Non-pigmented ciliary epithelial cell (primary cell): Measurements from ENCODE around the gene MPO.

ENCODE experiments used
- DNase-seq: peaks from one replicate; pipeline ENCODE4 v3.0.0-alpha.2; 2010; ENCODE audit warnings: low read depth

MPO gene

GRCh38 chr17:58264407-58265103 is 16.2 kb downstream of the MPO start:
- DNase-seq, result no peak

DNA sequence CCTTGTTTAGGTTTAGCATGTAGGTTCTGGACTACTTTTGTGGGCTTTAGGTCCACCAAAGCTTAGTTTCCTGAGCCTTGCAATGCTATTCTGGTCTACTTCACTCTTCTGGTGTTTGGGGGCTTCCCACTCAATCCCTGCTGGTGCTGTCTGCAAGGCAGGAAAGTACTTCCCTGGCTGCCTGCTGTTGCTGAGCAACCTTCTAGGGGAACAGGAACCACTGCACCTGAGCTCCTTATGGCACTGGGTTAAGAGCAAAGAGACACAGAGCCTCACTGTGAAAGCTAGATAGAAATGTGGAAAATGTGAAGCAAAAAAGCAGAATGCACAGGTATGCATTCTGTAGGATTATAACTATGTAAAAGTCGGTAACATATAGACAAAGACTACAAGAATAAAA is 17.0 kb downstream of the MPO start:
- DNase-seq, result no peak

GRCh38 chr17:58262149-58262548 is 18.6 kb downstream of the MPO start:
- no peak for DNase-seq

GRCh38 chr17:58254803-58255202 is 25.9 kb downstream of the MPO start:
- no peak for DNase-seq

GRCh38 chr17:58253082-58253481 is 27.7 kb downstream of the MPO start:
- DNase-seq, result no peak

- DNase-seq, result no peak
These were observed 28.6 kb downstream of the MPO start for GRCh38 chr17:58252141-58252540.

DNA sequence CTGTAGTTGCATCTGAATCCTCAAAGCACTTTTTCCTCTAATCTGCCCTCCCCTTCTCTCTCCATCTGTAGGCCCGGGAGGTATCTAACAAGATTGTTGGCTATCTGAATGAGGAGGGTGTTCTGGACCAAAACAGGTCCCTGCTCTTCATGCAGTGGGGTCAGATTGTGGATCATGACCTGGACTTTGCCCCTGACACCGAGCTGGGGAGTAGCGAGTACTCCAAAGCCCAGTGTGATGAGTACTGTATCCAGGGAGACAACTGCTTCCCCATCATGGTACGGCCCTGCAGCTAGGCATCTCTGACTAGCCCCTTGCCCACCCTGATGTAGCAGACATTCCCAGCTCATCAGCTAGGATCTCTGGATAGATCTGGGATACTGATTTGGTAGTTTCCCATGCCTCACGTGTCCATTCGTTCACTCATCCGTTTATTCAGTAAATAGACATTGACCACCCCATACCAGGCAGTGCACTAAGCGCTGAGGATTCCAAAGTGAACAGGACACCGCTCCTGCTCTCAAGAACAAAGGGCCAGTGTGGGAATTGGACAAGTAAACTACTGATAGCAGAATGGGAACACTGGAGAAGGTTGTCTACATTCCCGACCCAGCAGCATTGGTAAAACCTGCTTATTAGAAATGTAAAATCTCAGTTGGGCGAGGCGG is 30.3 kb downstream of the MPO start:
- DNase-seq, result no peak

- no peak for DNase-seq
These were observed 31.2 kb downstream of the MPO start for GRCh38 chr17:58249270-58250133.

DNA sequence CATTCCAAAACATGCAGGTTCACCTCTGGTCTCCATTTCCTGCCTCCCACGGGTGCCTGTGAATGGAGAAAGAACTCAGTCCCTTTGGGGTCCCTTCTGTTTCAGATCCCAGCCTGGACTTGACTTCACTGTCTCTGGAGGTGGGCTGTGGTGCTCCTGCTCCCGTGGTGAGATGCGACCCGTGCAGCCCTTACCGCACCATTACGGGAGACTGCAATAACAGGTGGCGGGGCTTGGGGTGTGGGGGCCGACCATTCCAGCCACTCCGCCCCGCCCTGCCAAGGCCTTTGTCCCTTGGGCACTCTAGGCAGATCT is 31.8 kb downstream of the MPO start:
- DNase-seq, result no peak

GRCh38 chr17:58247511-58248363 is 33.0 kb downstream of the MPO start:
- DNase-seq, result no peak

DNA sequence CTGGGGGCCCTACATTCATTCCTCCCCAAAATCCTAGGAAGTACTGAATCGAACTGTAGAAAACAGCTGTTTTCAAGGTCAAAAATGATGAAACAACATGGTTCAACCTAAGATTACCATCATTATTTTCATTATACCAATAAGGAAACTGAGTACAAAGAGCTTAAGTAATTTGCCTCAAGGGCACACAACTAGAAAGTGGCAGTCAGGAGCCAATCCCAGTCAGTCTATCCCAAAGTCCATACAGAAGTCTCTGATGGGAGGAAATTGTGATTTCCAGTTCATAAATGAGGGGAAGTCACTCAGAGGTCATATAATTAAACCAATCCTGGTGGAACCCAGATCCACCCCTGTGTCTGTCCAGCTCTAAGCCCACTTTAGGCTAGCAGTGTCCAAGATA is 34.0 kb downstream of the MPO start:
- DNase-seq, result no peak

DNA sequence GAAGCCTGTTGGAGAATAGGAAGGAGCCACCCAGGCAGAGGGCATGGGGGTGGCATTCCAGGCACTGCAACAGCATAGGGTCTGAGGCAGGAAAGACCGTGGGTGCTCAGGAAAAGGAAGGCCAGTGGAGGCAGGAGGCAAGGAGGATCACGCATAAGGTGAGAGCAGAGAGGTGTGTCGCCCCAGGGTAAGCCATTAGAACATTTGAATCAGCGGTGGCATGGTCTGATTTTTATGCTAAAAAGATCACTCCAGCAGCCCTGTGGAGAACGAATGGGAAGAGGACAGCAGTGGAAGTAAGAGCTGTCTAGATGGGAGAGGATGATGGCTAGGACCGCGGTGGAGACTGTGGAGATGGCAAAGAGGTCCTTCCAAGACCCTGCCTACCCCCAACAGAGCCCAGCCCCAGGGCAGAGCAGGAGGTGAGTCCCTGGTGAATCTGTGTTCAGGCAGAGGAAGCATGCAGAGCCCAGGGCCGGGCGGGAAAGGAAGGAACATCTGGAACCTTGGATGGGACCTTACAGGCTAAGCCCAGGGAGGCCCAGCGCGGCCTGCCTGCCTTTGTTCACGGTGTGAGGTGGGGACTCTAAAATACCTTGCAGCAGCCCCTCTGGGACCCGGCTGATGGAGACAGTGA is 34.5 kb downstream of the MPO start:
- no peak for DNase-seq

DNA sequence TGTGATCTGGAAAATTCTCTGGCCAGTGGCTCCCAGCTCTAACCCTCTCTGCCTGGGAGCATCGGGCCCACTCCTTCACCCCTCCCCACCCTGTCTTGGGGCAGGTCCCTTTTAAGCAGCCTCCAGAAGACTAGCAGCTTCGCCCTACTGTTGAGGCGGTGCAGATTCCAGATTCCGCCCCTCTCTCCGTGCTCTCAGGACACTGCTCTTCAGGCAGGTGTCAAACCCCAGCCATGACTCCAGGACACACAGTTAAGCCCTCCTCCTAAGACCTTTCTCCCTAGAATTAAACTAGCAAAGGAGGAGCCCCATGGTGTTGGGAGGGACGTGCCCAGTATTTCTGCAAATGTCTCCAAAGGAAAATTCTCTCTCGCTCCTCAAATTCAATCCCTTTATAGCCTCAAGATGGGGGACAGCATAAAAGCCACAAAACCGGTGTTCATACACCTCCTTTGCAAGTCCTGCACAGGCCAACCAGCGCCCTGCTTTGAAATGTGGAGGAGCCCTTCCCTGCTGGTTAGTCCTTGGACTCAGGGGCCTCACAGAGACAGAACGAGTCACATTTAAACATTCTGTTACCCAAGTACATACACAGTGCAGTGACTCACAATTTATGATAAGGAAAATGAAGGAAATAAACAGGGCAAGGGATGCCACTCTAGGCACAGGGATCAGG is 35.2 kb downstream of the MPO start:
- no peak for DNase-seq

DNA sequence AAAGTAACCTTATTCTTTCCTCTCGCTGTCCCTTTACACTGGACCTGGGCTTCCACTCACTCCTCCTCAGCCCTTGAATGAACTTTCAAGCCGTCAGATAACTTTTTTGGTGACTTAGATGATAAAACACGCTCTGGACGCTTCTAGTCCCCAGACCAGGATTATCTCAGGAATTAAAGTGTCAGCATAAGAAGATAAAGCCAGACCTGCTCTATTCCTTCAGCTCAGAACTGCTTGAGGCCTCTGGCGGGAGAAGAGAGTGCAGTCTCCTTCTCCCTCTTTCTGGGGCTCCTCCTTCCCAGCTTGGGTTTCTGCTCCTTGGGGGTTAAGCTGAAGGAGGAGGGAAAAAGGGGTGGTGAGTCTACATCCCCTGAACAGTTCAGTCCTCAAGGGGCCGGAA is 35.8 kb downstream of the MPO start:
- no peak for DNase-seq

DNA sequence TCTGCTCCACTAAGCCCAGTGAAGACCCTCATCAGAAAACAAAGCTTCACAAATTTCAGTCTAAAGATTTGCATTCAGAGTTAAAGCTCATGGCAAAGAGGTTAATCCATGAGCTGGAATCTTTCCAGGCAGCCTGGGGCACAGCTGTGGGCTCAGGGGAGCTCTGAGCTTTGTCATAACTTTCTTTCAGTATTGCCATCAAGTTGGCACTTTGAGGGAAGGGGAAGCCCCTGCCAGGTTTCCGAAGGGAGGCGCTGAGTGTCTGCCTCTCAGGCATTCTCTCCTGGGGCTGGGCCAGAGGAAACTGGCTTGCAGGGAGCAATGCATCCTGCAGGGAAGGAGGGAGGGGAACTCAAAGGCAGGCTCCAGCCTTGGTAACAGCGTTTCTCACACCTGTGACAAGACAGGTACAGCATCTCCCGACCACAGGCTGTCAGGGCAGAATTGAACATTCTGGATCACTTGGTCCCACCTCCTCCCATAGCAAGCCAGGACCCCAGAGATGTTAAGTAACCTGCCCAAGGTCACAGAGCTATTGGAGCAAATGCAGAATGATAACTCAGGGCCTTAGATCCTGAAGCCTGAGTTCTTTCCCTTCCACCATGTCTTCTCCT is 38.5 kb downstream of the MPO start:
- DNase-seq, result no peak

DNA sequence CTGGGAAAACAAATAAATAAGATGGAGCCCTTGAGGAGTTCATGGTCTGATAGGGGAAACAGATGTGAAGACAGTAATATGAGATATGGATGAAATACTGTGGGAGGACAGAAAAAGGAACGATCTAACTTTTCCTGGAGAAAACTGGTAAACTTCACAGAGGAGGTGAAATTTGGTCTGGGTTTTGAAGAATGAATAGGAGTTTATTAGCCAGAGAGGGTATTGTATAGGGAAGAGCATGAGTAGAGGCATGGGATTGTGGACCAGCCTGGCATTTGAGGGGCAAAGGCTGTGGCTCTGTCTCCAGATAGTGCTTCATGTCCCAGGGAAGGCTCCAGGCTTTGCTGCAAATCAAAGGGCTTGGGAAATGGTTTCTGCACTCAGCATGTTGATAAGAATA is 40.7 kb downstream of the MPO start:
- no peak for DNase-seq

DNA sequence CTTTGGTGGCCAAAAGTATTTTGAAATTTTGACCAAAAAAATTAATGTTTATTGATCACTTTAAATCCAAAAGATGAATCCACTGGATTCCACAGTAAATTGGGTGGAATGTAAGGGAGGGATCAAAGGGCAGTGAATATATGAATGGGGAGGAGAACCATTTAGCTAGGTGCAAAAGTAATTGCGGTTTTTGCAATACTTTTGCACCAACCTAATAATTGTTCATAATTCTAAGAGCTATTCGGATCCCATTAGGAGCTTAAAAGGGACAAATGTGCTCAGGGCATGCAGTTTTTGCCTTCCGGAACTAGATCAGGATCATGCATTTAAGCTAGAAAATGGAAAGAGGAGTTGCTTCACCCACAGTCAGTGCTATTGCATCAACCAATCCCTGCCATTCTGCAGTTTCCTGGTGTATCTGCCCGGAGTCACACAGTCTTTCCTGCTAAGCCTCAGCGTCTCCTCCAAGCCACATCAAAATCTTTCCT is 42.5 kb downstream of the MPO start, which contains the start of gene LPO:
TSS of gene LPO (plus strand) at position 438 of the 488 bp plus-strand sequence. CDS start 4,396 bp downstream, outside the sequence.
- no peak for DNase-seq

GRCh38 chr17:58236394-58236793 is 44.3 kb downstream of the MPO start:
- DNase-seq, result no peak

DNA sequence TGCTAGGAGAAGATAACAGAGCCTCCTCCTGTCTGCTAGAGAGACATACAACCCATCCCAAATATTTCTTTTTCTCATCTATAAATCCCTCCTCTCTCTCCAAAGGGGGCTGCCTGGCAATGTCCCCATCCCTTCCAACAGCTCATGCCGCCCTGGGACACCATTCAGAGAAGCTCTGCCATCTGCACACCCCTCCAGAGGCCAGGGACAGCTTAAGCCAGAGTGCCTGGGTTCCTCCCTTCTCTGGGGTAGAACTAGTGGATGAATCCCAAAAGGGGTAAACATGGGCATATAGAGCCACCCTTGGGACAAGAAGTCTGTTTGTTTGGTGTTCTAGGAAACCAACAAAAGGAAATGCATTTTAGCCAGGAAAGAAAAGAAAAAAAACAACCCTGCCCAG is 44.9 kb downstream of the MPO start:
- DNase-seq, result no peak

GRCh38 chr17:58234512-58234911 is 46.2 kb downstream of the MPO start:
- no peak for DNase-seq
